Lower leg skin (tissue), 4 donors: ENCODE data around the gene PLEKHO1. TPM values are rescaled to one million over a fixed set of nuclear protein-coding genes. Genes with fewer than 3 reads are reported as not detected.

Source experiments
- DNase-seq, 2 donors: peaks; one replicate each; pipeline ENCODE4 v3.0.0-alpha.2; 2019; ENCODE audit warnings: low spot score in 2 of 2
- H3K4me3 ChIP-seq: fragments of 200-600 bp; sonication (generic); 2 replicates; pipeline ENCODE4 v1.5.1; 2017; ENCODE audit warnings: mild to moderate bottlenecking, low read depth; ENCODE audit not compliant: poor library complexity, severe bottlenecking
- CTCF ChIP-seq, 3 donors: fragments of 450-650 bp; IDR thresholded peaks; one replicate each; pipeline ENCODE4 v1.5.1; 2016; ENCODE audit warnings: antibody characterized with exemption in 3 of 3, mild to moderate bottlenecking in 3 of 3, moderate library complexity in 2 of 3
- POLR2A ChIP-seq, 2 donors: fragments of 450-650 bp; IDR thresholded peaks; one replicate each; pipeline ENCODE4 v1.6.1; 2016 to 2017; ENCODE audit warnings: antibody characterized with exemption in 2 of 2, mild to moderate bottlenecking in 1 of 2, moderate library complexity in 1 of 2
- WGBS, 2 donors: methylation state at CpG; one replicate each; pipeline ENCODE4 v1.1.5; 2018; 5-methylcytosine and 5-hydroxymethylcytosine counted together
- intact Hi-C: fragments of 100-400 bp; cut with DNase I; formaldehyde crosslinking; loops from one replicate; pipeline ENCODE4 v1.15.0; 2023; ENCODE audit warnings: low total_unique reads
- total RNA-seq, 4 donors: library from RNA; depleted of rRNA; stranded (reverse); fragments of >200 nt; gene quantifications; one replicate each; pipeline ENCODE4 v1.1.0, GENCODE V29; 2016

The PLEKHO1 gene
- total RNA-seq, 4 donors from 2014 or later = 8.7 to 15.4 (median 11.4) TPM

- TF ChIP-seq CTCF (IDR thresholded peaks at IDR 0.05) (no peak), POLR2A (IDR thresholded peaks at IDR 0.05) (no peak)
- H3K4me3 ChIP-seq = no peak overlapping the region
- 81 to 86% methylated on average over 5 of the region's 5 CpGs for WGBS, 2 donors
- DNase-seq = no peak
- intact Hi-C loops = no loop called here
These were observed 38.0 kb upstream of the PLEKHO1 start for GRCh38 chr1:150111670-150112069.

GRCh38 chr1:150115121-150115520 is 34.6 kb upstream of the PLEKHO1 start:
- 100% methylated on average over 1 of the region's 1 CpG for WGBS, 2 donors
- intact Hi-C loops = no loop called here
- no peak for TF ChIP-seq CTCF (IDR thresholded peaks at IDR 0.05)
- TF ChIP-seq POLR2A (IDR thresholded peaks at IDR 0.05) = no peak
- no peak overlapping the region for H3K4me3 ChIP-seq
- no peak for DNase-seq

GRCh38 chr1:150118716-150119115 is 31.0 kb upstream of the PLEKHO1 start:
- WGBS, 2 donors = 72 to 74% methylated on average over 2 of the region's 2 CpGs
- no peak for DNase-seq
- H3K4me3 ChIP-seq = no peak overlapping the region
- no peak for TF ChIP-seq CTCF (IDR thresholded peaks at IDR 0.05)
- TF ChIP-seq POLR2A (IDR thresholded peaks at IDR 0.05) = no peak
- intact Hi-C loops = no loop called here

GRCh38 chr1:150121236-150121862 is 28.4 kb upstream of the PLEKHO1 start:
- TF ChIP-seq CTCF (IDR thresholded peaks at IDR 0.05) = no peak
- TF ChIP-seq POLR2A (IDR thresholded peaks at IDR 0.05) = no peak
- intact Hi-C loops = no loop called here
- WGBS, 2 donors = 33 to 41% methylated on average over 1 of the region's 1 CpG
- no peak for DNase-seq
- no peak overlapping the region for H3K4me3 ChIP-seq

- TF ChIP-seq CTCF (IDR thresholded peaks at IDR 0.05) = no peak
- TF ChIP-seq POLR2A (IDR thresholded peaks at IDR 0.05) = no peak
- H3K4me3 ChIP-seq = no peak overlapping the region
- WGBS, 2 donors = 89 to 90% methylated on average over 2 of the region's 2 CpGs
- no peak for DNase-seq
- intact Hi-C loops = no loop called here
These were observed 22.9 kb upstream of the PLEKHO1 start for GRCh38 chr1:150126811-150127210.

GRCh38 chr1:150127464-150127863 is 22.3 kb upstream of the PLEKHO1 start:
- TF ChIP-seq CTCF (IDR thresholded peaks at IDR 0.05) (no peak), POLR2A (IDR thresholded peaks at IDR 0.05) (no peak)
- intact Hi-C loops = no loop called here
- H3K4me3 ChIP-seq = no peak overlapping the region
- DNase-seq = no peak
